Measurements from ENCODE around the gene DSE.

DSE gene

GRCh38 chr6:116405138-116405537, 34.4 kb downstream of the DSE start:
- Mint-ChIP-seq H3K27ac (no peak overlapping the region), H3K36me3 (peaks cover 4% of the 10 kb centered on the region), H3K9me3 (ENCODE audit: low read depth) (no peaks in the 10 kb centered on the region), H3K4me3 (no peak overlapping the region), H3K4me1 (ENCODE audit: low read depth) (no peaks in the 10 kb centered on the region), H3K27me3 (no peaks in the 10 kb centered on the region)

GRCh38 chr6:116405652-116406356, 35.1 kb downstream of the DSE start:
- H3K36me3 Mint-ChIP-seq = peaks cover 4% of the 10 kb centered on the region
- H3K9me3 Mint-ChIP-seq (ENCODE audit: low read depth) = no peaks in the 10 kb centered on the region
- no peak overlapping the region for H3K4me3 Mint-ChIP-seq
- no peak overlapping the region for H3K27ac Mint-ChIP-seq
- H3K4me1 Mint-ChIP-seq (ENCODE audit: low read depth) = no peaks in the 10 kb centered on the region
- no peaks in the 10 kb centered on the region for H3K27me3 Mint-ChIP-seq

DNA sequence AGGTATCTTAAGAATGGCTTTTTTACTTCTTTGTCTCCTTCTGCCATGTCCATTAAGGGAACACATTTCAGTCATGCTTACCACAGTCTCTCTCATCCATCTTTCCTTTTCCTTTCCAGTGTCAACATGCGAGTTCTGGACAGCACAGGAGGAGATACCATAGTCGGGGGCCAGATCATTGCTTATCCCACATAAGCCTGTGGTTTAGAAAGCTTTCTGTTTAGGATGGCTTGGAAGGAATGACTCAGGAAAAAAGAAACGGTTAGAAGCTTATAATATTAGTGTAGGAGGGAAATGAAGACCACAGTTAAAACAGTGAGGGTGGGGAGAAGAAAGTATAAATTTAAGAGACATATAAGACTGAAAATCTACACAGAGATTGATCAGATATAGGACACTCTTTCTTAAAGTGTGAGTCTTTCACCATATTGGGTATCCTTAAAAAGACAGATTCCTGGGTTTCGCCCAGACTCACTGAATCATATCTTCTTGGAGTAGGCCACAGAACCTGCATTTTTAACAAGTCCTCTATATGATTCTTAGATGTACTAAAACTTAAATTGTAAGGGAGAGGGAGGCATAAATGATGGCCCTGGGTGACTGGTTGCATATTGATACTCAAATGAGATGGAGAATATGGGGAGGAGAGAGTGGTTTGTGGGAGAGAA, 36.1 kb downstream of the DSE start:
- no peak overlapping the region for H3K27ac Mint-ChIP-seq
- no peaks in the 10 kb centered on the region for H3K27me3 Mint-ChIP-seq
- no peaks in the 10 kb centered on the region for H3K9me3 Mint-ChIP-seq (ENCODE audit: low read depth)
- H3K4me1 Mint-ChIP-seq (ENCODE audit: low read depth) = no peaks in the 10 kb centered on the region
- H3K36me3 Mint-ChIP-seq = peaks cover 4% of the 10 kb centered on the region
- no peak overlapping the region for H3K4me3 Mint-ChIP-seq

DNA sequence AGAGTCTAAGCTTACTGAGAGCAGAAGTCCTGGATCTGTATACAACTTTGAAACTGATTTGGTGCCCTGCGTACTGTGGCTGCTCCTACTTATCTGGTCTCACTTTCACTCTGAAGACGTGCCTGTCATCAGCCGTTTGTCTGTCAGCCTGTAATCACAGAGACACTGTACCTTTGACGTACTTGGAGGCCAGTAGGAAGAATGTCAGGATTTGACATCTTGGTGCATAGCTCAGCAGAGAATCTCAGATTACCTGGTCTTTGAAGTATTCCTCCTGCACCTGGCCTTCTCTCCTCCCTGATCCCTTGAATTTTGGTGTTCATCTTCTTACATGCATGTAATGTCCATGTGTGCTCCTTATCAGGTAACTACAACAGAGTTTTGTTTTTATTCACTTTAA, 37.7 kb downstream of the DSE start:
- H3K9me3 Mint-ChIP-seq (ENCODE audit: low read depth) = no peaks in the 10 kb centered on the region

DNA sequence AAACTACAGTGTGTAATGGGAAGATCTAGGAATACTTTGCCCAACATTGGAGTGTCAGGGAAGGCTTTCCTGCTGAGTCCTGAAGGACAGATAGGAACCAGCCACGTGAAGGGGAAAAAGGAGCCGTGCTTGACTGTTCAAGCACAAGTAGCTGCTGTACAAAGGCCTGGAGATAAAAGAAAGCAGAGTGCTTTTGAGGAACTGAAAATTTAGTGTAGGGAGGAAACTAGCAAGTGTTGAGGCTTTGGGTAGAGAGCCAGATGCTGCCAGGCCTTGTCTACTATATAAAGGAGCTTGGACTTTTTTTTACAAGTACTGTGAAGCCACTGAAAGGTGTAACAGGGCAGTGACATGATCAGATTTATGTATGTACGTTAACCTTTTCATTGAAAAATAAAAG, 39.0 kb downstream of the DSE start:
- Mint-ChIP-seq H3K4me3 (no peak overlapping the region), H3K4me1 (ENCODE audit: low read depth) (no peaks in the 10 kb centered on the region), H3K27me3 (no peaks in the 10 kb centered on the region), H3K36me3 (peaks cover 4% of the 10 kb centered on the region), H3K27ac (no peak overlapping the region), H3K9me3 (ENCODE audit: low read depth) (no peaks in the 10 kb centered on the region)

More for the DNA sequence above, 37.7 kb downstream of the DSE start:
- Mint-ChIP-seq H3K27me3 (no peaks in the 10 kb centered on the region), H3K27ac (no peak overlapping the region), H3K4me1 (ENCODE audit: low read depth) (no peaks in the 10 kb centered on the region), H3K4me3 (no peak overlapping the region), H3K36me3 (peaks cover 4% of the 10 kb centered on the region)

- H3K4me1 Mint-ChIP-seq (ENCODE audit: low read depth) = no peaks in the 10 kb centered on the region
- H3K27me3 Mint-ChIP-seq = no peaks in the 10 kb centered on the region
- H3K27ac Mint-ChIP-seq = no peak overlapping the region
- H3K4me3 Mint-ChIP-seq = no peak overlapping the region
- H3K9me3 Mint-ChIP-seq (ENCODE audit: low read depth) = no peaks in the 10 kb centered on the region
- H3K36me3 Mint-ChIP-seq = no peaks in the 10 kb centered on the region
Measured at GRCh38 chr6:116411284-116411623, 40.5 kb downstream of the DSE start.

GRCh38 chr6:116412270-116412669, 41.5 kb downstream of the DSE start:
- H3K4me1 Mint-ChIP-seq (ENCODE audit: low read depth) = no peaks in the 10 kb centered on the region
- no peaks in the 10 kb centered on the region for H3K36me3 Mint-ChIP-seq
- H3K4me3 Mint-ChIP-seq = no peak overlapping the region
- H3K27me3 Mint-ChIP-seq = no peaks in the 10 kb centered on the region
- H3K9me3 Mint-ChIP-seq (ENCODE audit: low read depth) = no peaks in the 10 kb centered on the region
- no peak overlapping the region for H3K27ac Mint-ChIP-seq

DNA sequence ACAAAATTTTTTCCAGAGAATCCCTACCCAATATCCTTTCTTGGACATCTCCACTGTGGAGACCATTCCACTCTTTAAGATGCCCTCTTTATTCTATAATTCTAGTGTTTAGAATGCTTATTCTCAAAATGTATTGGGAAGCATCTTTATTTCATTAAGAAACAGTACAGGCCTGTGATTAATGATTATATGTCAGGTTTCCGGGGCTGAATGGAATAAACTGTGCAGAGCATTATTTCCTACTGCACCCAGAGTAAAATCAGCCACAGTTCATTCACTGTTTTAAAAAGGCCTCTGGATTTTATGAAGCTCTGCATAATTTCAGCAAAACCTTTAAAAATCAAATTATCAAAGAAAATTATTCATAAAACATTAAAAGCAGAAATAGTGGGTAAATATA, 42.6 kb downstream of the DSE start:
- Mint-ChIP-seq H3K27me3 (no peaks in the 10 kb centered on the region), H3K4me1 (ENCODE audit: low read depth) (no peaks in the 10 kb centered on the region), H3K9me3 (ENCODE audit: low read depth) (no peaks in the 10 kb centered on the region), H3K36me3 (no peaks in the 10 kb centered on the region), H3K4me3 (no peak overlapping the region), H3K27ac (no peak overlapping the region)

DNA sequence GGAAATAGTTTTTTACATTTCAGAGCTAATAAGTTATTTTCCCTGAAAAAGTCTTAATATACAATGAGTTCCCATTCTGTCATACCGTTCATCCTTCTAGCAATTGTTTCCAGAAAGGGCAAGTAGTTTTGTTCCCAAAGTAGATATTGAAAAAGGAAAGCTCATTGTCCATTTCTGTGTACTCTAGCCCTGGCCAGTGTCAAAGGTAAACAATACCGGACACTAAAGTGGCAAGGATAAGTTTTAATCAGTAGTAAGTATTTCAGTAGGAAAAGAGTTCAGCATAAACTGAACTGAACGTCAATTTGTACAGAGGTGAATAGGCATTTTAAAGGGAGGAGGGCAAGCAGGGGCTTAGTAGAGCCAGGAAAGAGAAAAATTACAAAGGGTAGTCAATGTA, 46.9 kb downstream of the DSE start:
- Mint-ChIP-seq H3K4me1 (ENCODE audit: low read depth) (no peaks in the 10 kb centered on the region), H3K27ac (no peak overlapping the region), H3K9me3 (ENCODE audit: low read depth) (no peaks in the 10 kb centered on the region), H3K27me3 (no peaks in the 10 kb centered on the region), H3K4me3 (no peak overlapping the region), H3K36me3 (no peaks in the 10 kb centered on the region)

GRCh38 chr6:116419069-116419786, 48.5 kb downstream of the DSE start:
- Mint-ChIP-seq H3K4me3 (no peak overlapping the region), H3K4me1 (ENCODE audit: low read depth) (no peaks in the 10 kb centered on the region), H3K36me3 (no peaks in the 10 kb centered on the region), H3K27me3 (no peaks in the 10 kb centered on the region), H3K9me3 (ENCODE audit: low read depth) (no peaks in the 10 kb centered on the region), H3K27ac (no peak overlapping the region)

DNA sequence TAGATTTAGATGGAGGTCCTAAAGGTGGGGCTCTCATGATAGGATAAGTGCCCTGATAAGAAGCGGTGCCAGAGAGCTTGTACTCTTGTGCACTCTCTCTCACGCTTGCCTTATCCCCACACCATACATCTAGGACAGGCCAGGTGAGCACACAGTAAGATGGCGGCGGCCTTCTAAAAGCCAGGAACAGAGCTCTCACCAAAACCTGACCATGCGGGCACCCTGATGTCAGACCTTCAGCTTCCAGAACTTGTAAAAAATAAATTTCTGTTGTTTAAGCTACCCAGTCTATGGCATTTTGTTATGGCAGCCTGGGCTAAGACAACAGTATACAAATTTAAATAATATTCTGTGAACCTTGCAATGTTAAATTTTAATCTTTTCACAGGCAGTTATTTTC, 49.6 kb downstream of the DSE start:
- Mint-ChIP-seq H3K27ac (no peak overlapping the region), H3K9me3 (ENCODE audit: low read depth) (no peaks in the 10 kb centered on the region), H3K36me3 (no peaks in the 10 kb centered on the region), H3K27me3 (no peaks in the 10 kb centered on the region), H3K4me3 (no peak overlapping the region), H3K4me1 (ENCODE audit: low read depth) (no peaks in the 10 kb centered on the region)

DNA sequence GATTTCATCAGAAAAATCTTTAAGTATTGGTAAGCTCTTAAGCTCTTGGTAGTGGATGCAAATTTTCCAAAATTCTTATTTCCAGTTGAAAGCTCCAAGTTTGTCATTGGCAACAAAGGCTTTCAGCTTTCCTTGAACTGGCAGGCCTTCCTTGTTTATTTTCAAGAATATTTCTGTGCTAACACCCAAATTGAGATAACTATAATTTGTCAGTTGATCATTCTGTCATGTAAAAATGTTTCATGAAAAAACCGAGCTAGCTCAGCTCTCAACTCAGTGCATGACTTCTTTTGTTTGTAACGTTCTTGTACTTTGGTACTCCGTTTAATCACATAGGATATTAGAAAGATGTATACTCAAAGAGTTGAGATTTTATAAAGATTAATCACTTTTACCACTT, 51.5 kb downstream of the DSE start:
- Mint-ChIP-seq H3K9me3 (ENCODE audit: low read depth) (no peaks in the 10 kb centered on the region), H3K36me3 (peaks cover 2% of the 10 kb centered on the region), H3K4me1 (ENCODE audit: low read depth) (no peaks in the 10 kb centered on the region), H3K27ac (no peak overlapping the region), H3K27me3 (no peaks in the 10 kb centered on the region), H3K4me3 (no peak overlapping the region)

DNA sequence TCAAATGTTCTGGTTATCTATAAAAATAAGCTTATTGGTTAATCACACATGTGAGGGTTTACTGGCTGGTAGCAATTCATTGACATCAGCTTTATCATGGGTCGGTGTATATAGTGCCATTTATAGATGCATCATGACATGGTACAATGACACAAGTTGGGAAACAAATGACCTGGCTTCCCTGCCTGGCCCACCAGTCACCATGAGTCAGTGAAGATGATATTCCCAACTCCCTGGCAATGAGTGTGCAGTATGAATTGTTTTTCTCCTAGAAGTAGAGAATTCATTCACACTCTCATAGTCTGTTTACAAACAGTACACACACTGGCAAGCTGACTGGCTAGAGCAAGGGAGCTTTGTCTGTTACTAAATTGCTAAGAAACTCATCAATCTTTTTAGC, 53.3 kb downstream of the DSE start:
- Mint-ChIP-seq H3K36me3 (peaks cover 4% of the 10 kb centered on the region), H3K4me3 (no peak overlapping the region), H3K27me3 (no peaks in the 10 kb centered on the region), H3K27ac (no peak overlapping the region), H3K9me3 (ENCODE audit: low read depth) (no peaks in the 10 kb centered on the region), H3K4me1 (ENCODE audit: low read depth) (no peaks in the 10 kb centered on the region)

GRCh38 chr6:116426551-116426950, 55.8 kb downstream of the DSE start:
- peaks cover 4% of the 10 kb centered on the region for H3K36me3 Mint-ChIP-seq
- H3K4me3 Mint-ChIP-seq = no peak overlapping the region
- no peak overlapping the region for H3K27ac Mint-ChIP-seq
- H3K9me3 Mint-ChIP-seq (ENCODE audit: low read depth) = no peaks in the 10 kb centered on the region
- no peaks in the 10 kb centered on the region for H3K27me3 Mint-ChIP-seq
- no peaks in the 10 kb centered on the region for H3K4me1 Mint-ChIP-seq (ENCODE audit: low read depth)

DNA sequence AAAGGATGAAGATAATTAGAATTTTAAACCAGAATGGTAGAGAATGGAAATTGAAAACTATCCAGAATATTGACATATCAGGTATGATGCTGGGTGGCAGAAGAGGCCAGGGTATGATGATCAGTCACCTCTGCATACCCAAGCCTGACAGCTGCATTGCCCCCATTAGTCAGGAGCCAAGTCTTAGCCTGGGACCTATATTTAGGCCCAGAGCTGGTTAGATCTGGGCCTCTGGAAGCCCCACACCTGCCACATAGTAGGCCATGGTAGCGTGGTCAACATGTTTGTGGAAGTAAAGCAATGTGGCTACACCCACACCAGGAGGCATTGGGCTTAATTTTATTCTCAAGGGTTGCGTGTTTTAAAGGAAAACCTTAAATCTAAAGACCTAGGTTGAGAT, 58.4 kb downstream of the DSE start:
- H3K27ac Mint-ChIP-seq = no peak overlapping the region
- H3K36me3 Mint-ChIP-seq = peaks cover 4% of the 10 kb centered on the region
- no peaks in the 10 kb centered on the region for H3K4me1 Mint-ChIP-seq (ENCODE audit: low read depth)
- H3K9me3 Mint-ChIP-seq (ENCODE audit: low read depth) = no peaks in the 10 kb centered on the region
- no peaks in the 10 kb centered on the region for H3K27me3 Mint-ChIP-seq
- H3K4me3 Mint-ChIP-seq = no peak overlapping the region

Measured in activated naive CD8-positive, alpha-beta T cell (primary cell).